Panc1 (cell line): ENCODE results near the gene RRP8. TPM values are rescaled to one million over a fixed set of nuclear protein-coding genes. Genes with fewer than 3 reads are reported as not detected.

Experiments
- ATAC-seq: fragments of 200-7000 bp; cut with Tn5 transposase; 2 replicates; pipeline ENCODE4 v1.9.1; 2020; ENCODE audit warnings: mild to moderate bottlenecking, moderate library complexity
- BruUV-seq: library from RNA; stranded (reverse); fragments of 400-500 nt; replicated peaks from 2 replicates; lab custom pipeline; 2021; lab: Mats Ljungman, UMichigan
- CTCF ChIA-PET: fragments of 300-600 bp; sonication (Branson Sonifier 250); formaldehyde crosslinking; loops from one replicate; lab custom pipeline; 2022; ENCODE audit warnings: antibody characterized with exemption; lab: Charles Lee
- POLR2A ChIA-PET: fragments of 300-600 bp; sonication (Branson Sonifier 250); formaldehyde crosslinking; loops from one replicate; lab custom pipeline; 2022; ENCODE audit warnings: antibody characterized with exemption; lab: Charles Lee
- DNase-seq: peaks from one replicate; pipeline ENCODE4 v3.0.0-alpha.2; 2010; ENCODE audit warnings: low read depth, low spot score
- H3K27ac ChIP-seq: 2 replicates; pipeline ENCODE4 v1.5.1; 2011; ENCODE audit warnings: mild to moderate bottlenecking, low read length, inconsistent platforms
- H3K27me3 ChIP-seq: fragments of 200-500 bp; sonication (Bioruptor generic); 2 replicates; pipeline ENCODE4 v1.6.0; 2014; ENCODE audit warnings: low read length, inconsistent platforms; ENCODE audit not compliant: control insufficient read depth, insufficient read depth
- H3K36me3 ChIP-seq: fragments of 200-500 bp; sonication (Bioruptor generic); 2 replicates; pipeline ENCODE4 v1.5.1; 2014; ENCODE audit warnings: inconsistent platforms, mild to moderate bottlenecking, low read length, moderate library complexity; ENCODE audit not compliant: control insufficient read depth, insufficient read depth
- H3K4me1 ChIP-seq: 2 replicates; pipeline ENCODE4 v1.5.1; 2011; ENCODE audit warnings: inconsistent platforms, mild to moderate bottlenecking, low read length, moderate library complexity; ENCODE audit not compliant: control insufficient read depth, insufficient read depth
- H3K4me3 ChIP-seq, 2 experiments: 2 replicates each; pipeline ENCODE4 v1.5.1; 2011 to 2012; ENCODE audit warnings: low read depth in 2 of 2, low read length in 2 of 2, mild to moderate bottlenecking in 2 of 2, inconsistent platforms in 1 of 2, moderate library complexity in 1 of 2
- H3K9me3 ChIP-seq: fragments of 200-500 bp; sonication (Bioruptor generic); 2 replicates; pipeline ENCODE4 v1.5.1; 2014; ENCODE audit warnings: low read depth, mild to moderate bottlenecking, inconsistent platforms, low read length, moderate library complexity; ENCODE audit not compliant: control insufficient read depth, insufficient read depth
- CTCF ChIP-seq: fragments of 450-650 bp; IDR thresholded peaks from 2 replicates; pipeline ENCODE4 v1.5.1; 2017; ENCODE audit warnings: mild to moderate bottlenecking
- POLR2AphosphoS5 ChIP-seq: IDR thresholded peaks from 2 replicates; pipeline ENCODE4 v1.6.1; 2012; ENCODE audit warnings: mild to moderate bottlenecking, low read depth, low read length, moderate library complexity
- REST ChIP-seq, 2 experiments: IDR thresholded peaks; 2 replicates each; pipeline ENCODE4 v1.6.1; 2011 to 2012; ENCODE audit warnings: low read depth in 2 of 2, control low read depth in 1 of 2, low read length in 1 of 2, mild to moderate bottlenecking in 1 of 2, moderate library complexity in 1 of 2; ENCODE audit not compliant: insufficient read depth in 1 of 2
- SIN3A ChIP-seq: IDR thresholded peaks from 2 replicates; pipeline ENCODE4 v1.6.1; 2012; ENCODE audit warnings: low read depth, mild to moderate bottlenecking, low read length, moderate library complexity, borderline replicate concordance; ENCODE audit not compliant: insufficient read depth
- TCF7L2 ChIP-seq: IDR thresholded peaks from 2 replicates; pipeline ENCODE4 v1.6.1; 2011; ENCODE audit warnings: mild to moderate bottlenecking, low read depth, low read length, inconsistent platforms
- in situ Hi-C: cut with HindIII; loops from 2 replicates; pipeline ENCODE4 v1.10.0; 2016; ENCODE audit warnings: low sequenced_read_pairs, low pct_unique_long_range_greater_than_20kb
- intact Hi-C: fragments of 100-400 bp; cut with micrococcal nuclease; formaldehyde crosslinking; loops from one replicate; pipeline ENCODE4 v1.10.0; 2022; ENCODE audit not compliant: unreplicated experiment
- total RNA-seq: library from RNA; stranded (reverse); gene quantifications from one replicate; pipeline ENCODE4 v1.2.1, GENCODE V29; 2021; ENCODE audit not compliant: unreplicated experiment

The RRP8 gene
- total RNA-seq, 1 experiment from 2014 or later = 23.1 TPM

GRCh38 chr11:6563121-6563619 is 40.2 kb downstream of the RRP8 start:
- no peaks in the 10 kb centered on the region for H3K27me3 ChIP-seq
- TF ChIP-seq TCF7L2 (no peak), POLR2AphosphoS5 (no peak), SIN3A (no peak), REST (IDR thresholded peaks at IDR 0.05; ENCODE audit: insufficient read depth in 1 of 2, low read depth in 2 of 2, low read length in 1 of 2) (no peak), CTCF (no peak)
- no peaks in the 10 kb centered on the region for H3K4me1 ChIP-seq
- in situ Hi-C loops = no loop called here
- no peaks in the 10 kb centered on the region for H3K36me3 ChIP-seq
- intact Hi-C loops = loop anchor here (10.0 kb wide), 1 partner anchor 732 kb away; no protein-coding TSS in a partner anchor
- BruUV-seq = no TSS peak
- ChIA-PET CTCF (no interaction called here), POLR2A (no interaction called here)
- no peaks in the 10 kb centered on the region for H3K9me3 ChIP-seq
- no peak for ATAC-seq
- no peak overlapping the region for H3K4me3 ChIP-seq
- DNase-seq = no peak
- no peak overlapping the region for H3K27ac ChIP-seq

- intact Hi-C loops = loop anchor here (10.0 kb wide), 1 partner anchor 734 kb away; no protein-coding TSS in a partner anchor
- ATAC-seq (no peak), DNase-seq (no peak)
- BruUV-seq = no TSS peak
- H3K36me3 ChIP-seq = no peaks in the 10 kb centered on the region
- H3K4me3 ChIP-seq = no peak overlapping the region
- in situ Hi-C loops = no loop called here
- H3K9me3 ChIP-seq = no peaks in the 10 kb centered on the region
- no peaks in the 10 kb centered on the region for H3K27me3 ChIP-seq
- TF ChIP-seq CTCF = no peak
- TF ChIP-seq TCF7L2 = no peak
- no peak for TF ChIP-seq SIN3A
- TF ChIP-seq REST (IDR thresholded peaks at IDR 0.05; ENCODE audit: insufficient read depth in 1 of 2, low read depth in 2 of 2, low read length in 1 of 2) = no peak
- TF ChIP-seq POLR2AphosphoS5 = no peak
- POLR2A ChIA-PET = no interaction called here
- CTCF ChIA-PET = no interaction called here
- no peak overlapping the region for H3K27ac ChIP-seq
- no peaks in the 10 kb centered on the region for H3K4me1 ChIP-seq
Observed at GRCh38 chr11:6561288-6561687, 42.1 kb downstream of the RRP8 start.
